Caco-2 (cell line): ENCODE results near the gene DOCK4. TPM values are rescaled to one million over a fixed set of nuclear protein-coding genes. Genes with fewer than 3 reads are reported as not detected.

Experiments used
- BruUV-seq: library from RNA; stranded (reverse); fragments of 400-500 nt; replicated peaks from 2 replicates; lab custom pipeline; 2021; lab: Mats Ljungman, UMichigan
- CTCF ChIA-PET: fragments of 300-600 bp; sonication (Branson Sonifier 250); formaldehyde crosslinking; loops from one replicate; lab custom pipeline; 2022; ENCODE audit warnings: antibody characterized with exemption; lab: Charles Lee
- POLR2A ChIA-PET: fragments of 300-600 bp; sonication (Branson Sonifier 250); formaldehyde crosslinking; loops from one replicate; lab custom pipeline; 2022; ENCODE audit warnings: antibody characterized with exemption; lab: Charles Lee
- DNase-seq, 2 experiments: peaks; one replicate each; pipeline versions ENCODE4 v3.0.0 to v3.0.0-alpha.2; 2020 to 2022
- H3K27me3 ChIP-seq: replicated peaks from 2 replicates; pipeline ENCODE4 v1.6.0; 2011; ENCODE audit warnings: low read length; ENCODE audit not compliant: control insufficient read depth, insufficient read depth
- H3K36me3 ChIP-seq: 2 replicates; pipeline ENCODE4 v1.5.1; 2011; ENCODE audit warnings: low read length; ENCODE audit not compliant: control insufficient read depth, insufficient read depth
- H3K4me1 ChIP-seq: fragments of 250-450 bp; sonication (Bioruptor Pico); 2 replicates; pipeline ENCODE4 v1.5.1; 2020; ENCODE audit warnings: mild to moderate bottlenecking
- H3K4me3 ChIP-seq: 2 replicates; pipeline ENCODE4 v1.5.1; 2011; ENCODE audit warnings: low read depth, mild to moderate bottlenecking, control low read depth, low read length
- H3K9me3 ChIP-seq: fragments of 250-450 bp; sonication (Bioruptor Pico); 2 replicates; pipeline ENCODE4 v1.5.1; 2020; ENCODE audit warnings: mild to moderate bottlenecking, moderate library complexity
- H3K27ac Mint-ChIP-seq: one replicate; pipeline ENCODE4 v1.8.0; 2022; ENCODE audit warnings: mixed read lengths; ENCODE audit not compliant: unreplicated experiment
- H3K27me3 Mint-ChIP-seq: one replicate; pipeline ENCODE4 v1.8.0; 2022; ENCODE audit warnings: mixed read lengths; ENCODE audit not compliant: insufficient read depth, unreplicated experiment
- H3K36me3 Mint-ChIP-seq: one replicate; pipeline ENCODE4 v1.8.0; 2022; ENCODE audit warnings: mild to moderate bottlenecking, mixed read lengths; ENCODE audit not compliant: insufficient read depth, unreplicated experiment
- H3K4me1 Mint-ChIP-seq: one replicate; pipeline ENCODE4 v1.8.0; 2022; ENCODE audit warnings: low read depth, mixed read lengths; ENCODE audit not compliant: unreplicated experiment
- H3K4me3 Mint-ChIP-seq: one replicate; pipeline ENCODE4 v1.8.0; 2022; ENCODE audit warnings: mild to moderate bottlenecking, moderate library complexity, mixed read lengths; ENCODE audit not compliant: unreplicated experiment
- H3K9me3 Mint-ChIP-seq: one replicate; pipeline ENCODE4 v1.8.0; 2022; ENCODE audit warnings: mixed read lengths; ENCODE audit not compliant: unreplicated experiment
- intact Hi-C: fragments of 100-400 bp; cut with micrococcal nuclease; formaldehyde crosslinking; loops from one replicate; pipeline ENCODE4 v1.10.0; 2022; ENCODE audit not compliant: unreplicated experiment
- total RNA-seq: library from RNA; stranded (reverse); gene quantifications from 2 replicates; pipeline ENCODE4 v1.2.3, GENCODE V29; 2022
- TF ChIP-seq, protein P1 (sequence below), 2 experiments: fragments of 200-600 bp in 1 of 2; IDR thresholded peaks; 1 replicate in 1 of 2; 2 replicates in 1 of 2; pipeline versions ENCODE4 v1.5.1 to v1.8.0; 2011 to 2022; ENCODE audit warnings: antibody characterized with exemption in 1 of 2, control low read depth in 1 of 2, inconsistent platforms in 1 of 2, low read depth in 1 of 2, low read length in 1 of 2, mild to moderate bottlenecking in 1 of 2, moderate library complexity in 1 of 2; ENCODE audit not compliant: insufficient read depth in 1 of 2, severe bottlenecking in 1 of 2, unreplicated experiment in 1 of 2

The DOCK4 gene
- total RNA-seq, 1 experiment from 2014 or later = 2.0 TPM

DNA sequence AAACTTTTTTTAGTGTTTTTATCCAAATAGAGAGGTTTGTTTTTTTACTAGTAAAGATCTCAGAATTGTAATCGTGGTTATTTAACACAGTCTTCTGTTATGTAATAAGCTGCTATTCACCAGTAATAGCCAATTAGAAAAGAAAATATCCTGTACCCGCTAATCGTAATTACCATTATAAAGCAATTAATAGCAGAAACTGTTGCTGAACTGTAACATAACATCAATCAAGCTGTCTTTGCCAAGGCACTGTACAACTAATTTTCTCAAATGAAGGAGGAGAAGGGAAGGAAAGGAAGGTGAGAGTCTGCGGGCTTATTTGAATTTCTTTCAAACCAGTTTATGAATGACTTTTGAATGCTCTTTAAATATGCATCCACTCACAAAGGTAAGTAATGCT, 9.6 kb upstream of the DOCK4 start:
- intact Hi-C loops = no loop called here
- H3K9me3 Mint-ChIP-seq = no peaks in the 10 kb centered on the region
- ChIA-PET POLR2A (no interaction called here), CTCF (no interaction called here)
- Histone ChIP-seq H3K9me3 (no peaks in the 10 kb centered on the region), H3K27me3 (no peaks in the 10 kb centered on the region), H3K4me1 (peaks cover 21% of the 10 kb centered on the region), H3K4me3 (no peak overlapping the region), H3K36me3 (no peaks in the 10 kb centered on the region)
- TF ChIP-seq, protein P1, sequence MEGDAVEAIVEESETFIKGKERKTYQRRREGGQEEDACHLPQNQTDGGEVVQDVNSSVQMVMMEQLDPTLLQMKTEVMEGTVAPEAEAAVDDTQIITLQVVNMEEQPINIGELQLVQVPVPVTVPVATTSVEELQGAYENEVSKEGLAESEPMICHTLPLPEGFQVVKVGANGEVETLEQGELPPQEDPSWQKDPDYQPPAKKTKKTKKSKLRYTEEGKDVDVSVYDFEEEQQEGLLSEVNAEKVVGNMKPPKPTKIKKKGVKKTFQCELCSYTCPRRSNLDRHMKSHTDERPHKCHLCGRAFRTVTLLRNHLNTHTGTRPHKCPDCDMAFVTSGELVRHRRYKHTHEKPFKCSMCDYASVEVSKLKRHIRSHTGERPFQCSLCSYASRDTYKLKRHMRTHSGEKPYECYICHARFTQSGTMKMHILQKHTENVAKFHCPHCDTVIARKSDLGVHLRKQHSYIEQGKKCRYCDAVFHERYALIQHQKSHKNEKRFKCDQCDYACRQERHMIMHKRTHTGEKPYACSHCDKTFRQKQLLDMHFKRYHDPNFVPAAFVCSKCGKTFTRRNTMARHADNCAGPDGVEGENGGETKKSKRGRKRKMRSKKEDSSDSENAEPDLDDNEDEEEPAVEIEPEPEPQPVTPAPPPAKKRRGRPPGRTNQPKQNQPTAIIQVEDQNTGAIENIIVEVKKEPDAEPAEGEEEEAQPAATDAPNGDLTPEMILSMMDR (IDR thresholded peaks at IDR 0.05; ENCODE audit: insufficient read depth in 1 of 2, low read depth in 1 of 2, low read length in 1 of 2, severe bottlenecking in 1 of 2, unreplicated experiment in 1 of 2) = no peak
- H3K27me3 Mint-ChIP-seq = no peaks in the 10 kb centered on the region
- no peak overlapping the region for H3K27ac Mint-ChIP-seq
- H3K4me3 Mint-ChIP-seq = no peak overlapping the region
- H3K4me1 Mint-ChIP-seq = peaks cover 27% of the 10 kb centered on the region
- no peaks in the 10 kb centered on the region for H3K36me3 Mint-ChIP-seq
- no peak for DNase-seq
- no TSS peak for BruUV-seq

DNA sequence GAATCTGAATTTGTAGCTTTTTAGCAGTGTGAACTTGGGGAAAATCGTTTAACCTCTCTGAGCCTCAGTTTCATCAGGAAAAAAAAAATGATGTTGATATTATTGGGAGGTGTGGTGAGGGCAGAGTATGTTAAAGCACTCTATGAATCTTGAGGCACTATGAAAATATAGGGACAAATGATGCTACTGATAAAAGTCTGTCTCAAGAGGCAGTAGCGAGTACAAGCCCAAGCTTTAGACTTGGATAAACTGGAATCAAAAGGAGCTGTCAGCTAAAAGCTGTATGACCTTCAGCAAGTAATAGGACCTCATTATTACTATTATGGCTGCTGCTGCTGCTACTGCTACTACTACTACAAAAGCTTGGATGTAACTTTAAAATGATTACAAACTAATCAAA, 8.7 kb upstream of the DOCK4 start:
- Histone ChIP-seq H3K9me3 (no peaks in the 10 kb centered on the region), H3K27me3 (no peaks in the 10 kb centered on the region), H3K4me1 (peaks cover 23% of the 10 kb centered on the region), H3K4me3 (no peak overlapping the region), H3K36me3 (no peaks in the 10 kb centered on the region)
- Mint-ChIP-seq H3K4me1 (peaks cover 27% of the 10 kb centered on the region), H3K9me3 (no peaks in the 10 kb centered on the region), H3K27ac (no peak overlapping the region), H3K36me3 (no peaks in the 10 kb centered on the region), H3K27me3 (no peaks in the 10 kb centered on the region), H3K4me3 (no peak overlapping the region)
- TF ChIP-seq, protein P1 (IDR thresholded peaks at IDR 0.05; ENCODE audit: insufficient read depth in 1 of 2, low read depth in 1 of 2, low read length in 1 of 2, severe bottlenecking in 1 of 2, unreplicated experiment in 1 of 2) = no peak
- no peak for DNase-seq
- ChIA-PET CTCF (no interaction called here), POLR2A (interaction anchor here (0.7 kb wide), 1 partner anchor 140 kb away, joined by 3 read pairs; no protein-coding TSS in a partner anchor)
- intact Hi-C loops = no loop called here
- no TSS peak for BruUV-seq

DNA sequence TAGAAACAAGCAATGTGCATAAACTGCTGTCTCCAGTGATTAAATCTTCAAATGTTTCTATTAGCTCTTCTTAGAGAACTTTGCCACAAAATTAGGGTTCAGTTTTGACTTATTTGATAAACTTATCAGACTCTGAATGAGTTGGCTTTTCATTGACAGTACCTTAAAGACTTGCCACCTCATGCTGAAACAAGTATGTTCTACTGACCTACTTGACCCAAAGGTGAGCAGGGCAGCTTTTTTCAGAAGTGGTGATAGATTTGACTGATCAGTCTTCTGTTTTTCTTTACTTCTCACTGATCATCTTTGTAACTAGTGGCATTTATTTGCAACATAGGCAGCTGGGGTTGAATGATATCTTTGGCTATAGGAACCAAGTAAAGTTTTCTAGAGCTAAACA, 8.1 kb upstream of the DOCK4 start:
- H3K4me3 ChIP-seq = no peak overlapping the region
- Mint-ChIP-seq H3K27me3 (no peaks in the 10 kb centered on the region), H3K4me1 (peaks cover 27% of the 10 kb centered on the region), H3K9me3 (no peaks in the 10 kb centered on the region), H3K36me3 (no peaks in the 10 kb centered on the region), H3K4me3 (no peak overlapping the region), H3K27ac (no peak overlapping the region)
- DNase-seq = no peak
- no peaks in the 10 kb centered on the region for H3K9me3 ChIP-seq
- H3K36me3 ChIP-seq = no peaks in the 10 kb centered on the region
- H3K4me1 ChIP-seq = peaks cover 23% of the 10 kb centered on the region
- ChIA-PET CTCF (no interaction called here), POLR2A (no interaction called here)
- TF ChIP-seq, protein P1 (IDR thresholded peaks at IDR 0.05; ENCODE audit: insufficient read depth in 1 of 2, low read depth in 1 of 2, low read length in 1 of 2, severe bottlenecking in 1 of 2, unreplicated experiment in 1 of 2) = no peak
- intact Hi-C loops = no loop called here
- BruUV-seq = no TSS peak
- H3K27me3 ChIP-seq = no peaks in the 10 kb centered on the region
